Measurements from ENCODE around the gene NRCAM.

The NRCAM gene

GRCh38 chr7:108158776-108159175 is 297.5 kb downstream of the NRCAM start:
- DNase-seq (ENCODE audit: low read depth, low spot score): no peak

- DNase-seq (ENCODE audit: low read depth, low spot score): no peak
Measured at GRCh38 chr7:108157606-108158335, 298.5 kb downstream of the NRCAM start.

GRCh38 chr7:108156897-108157605 is 299.2 kb downstream of the NRCAM start:
- no peak for DNase-seq (ENCODE audit: low read depth, low spot score)

- DNase-seq (ENCODE audit: low read depth, low spot score): no peak
Measured at GRCh38 chr7:108152198-108152597, 304.0 kb downstream of the NRCAM start.

GRCh38 chr7:108149908-108150307 is 306.3 kb downstream of the NRCAM start:
- no peak for DNase-seq (ENCODE audit: low read depth, low spot score)

GRCh38 chr7:108149119-108149518 is 307.1 kb downstream of the NRCAM start:
- DNase-seq (ENCODE audit: low read depth, low spot score): no peak

- DNase-seq (ENCODE audit: low read depth, low spot score): no peak
Measured at GRCh38 chr7:108147031-108147563, 309.1 kb downstream of the NRCAM start.

GRCh38 chr7:108146070-108146842 is 310.0 kb downstream of the NRCAM start:
- peak; percentile 83 for DNase-seq (ENCODE audit: low read depth, low spot score)

- no peak for DNase-seq (ENCODE audit: low read depth, low spot score)
Measured at GRCh38 chr7:108145401-108145800, 310.8 kb downstream of the NRCAM start.

- DNase-seq (ENCODE audit: low read depth, low spot score): no peak
Measured at GRCh38 chr7:108144931-108145330, 311.3 kb downstream of the NRCAM start.

- no peak for DNase-seq (ENCODE audit: low read depth, low spot score)
Measured at GRCh38 chr7:108143658-108144420, 312.4 kb downstream of the NRCAM start.

- DNase-seq (ENCODE audit: low read depth, low spot score): no peak
Measured at GRCh38 chr7:108142675-108143259, 313.5 kb downstream of the NRCAM start.

GRCh38 chr7:108142180-108142579 is 314.1 kb downstream of the NRCAM start:
- DNase-seq (ENCODE audit: low read depth, low spot score): no peak

GRCh38 chr7:108140671-108141070 is 315.6 kb downstream of the NRCAM start:
- DNase-seq (ENCODE audit: low read depth, low spot score): no peak

- peak; percentile 20 for DNase-seq (ENCODE audit: low read depth, low spot score)
Measured at GRCh38 chr7:108138911-108139310, 317.3 kb downstream of the NRCAM start.

- DNase-seq (ENCODE audit: low read depth, low spot score): no peak
Measured at GRCh38 chr7:108137993-108138392, 318.2 kb downstream of the NRCAM start.

GRCh38 chr7:108137040-108137439 is 319.2 kb downstream of the NRCAM start:
- no peak for DNase-seq (ENCODE audit: low read depth, low spot score)

GRCh38 chr7:108136191-108136688 is 320.0 kb downstream of the NRCAM start:
- no peak for DNase-seq (ENCODE audit: low read depth, low spot score)

- DNase-seq (ENCODE audit: low read depth, low spot score): no peak
Measured at GRCh38 chr7:108135446-108136190, 320.6 kb downstream of the NRCAM start.

- DNase-seq (ENCODE audit: low read depth, low spot score): no peak
Measured at GRCh38 chr7:108134486-108134885, 321.8 kb downstream of the NRCAM start.
